Measurements from ENCODE around the gene PPP1R14D. TPM values are rescaled to one million over a fixed set of nuclear protein-coding genes. Genes with fewer than 3 reads are reported as not detected.
A peak's percentile ranks its signal among the peaks of the same experiment; 100 is the strongest.
"Not testable (repeated sequence)": the region's sequence is repeated elsewhere in the genome, so short reads cannot be mapped to it uniquely, and the experiment has no call there.

The PPP1R14D gene, protein sequence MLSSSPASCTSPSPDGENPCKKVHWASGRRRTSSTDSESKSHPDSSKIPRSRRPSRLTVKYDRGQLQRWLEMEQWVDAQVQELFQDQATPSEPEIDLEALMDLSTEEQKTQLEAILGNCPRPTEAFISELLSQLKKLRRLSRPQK
- total RNA-seq, result not detected

DNA sequence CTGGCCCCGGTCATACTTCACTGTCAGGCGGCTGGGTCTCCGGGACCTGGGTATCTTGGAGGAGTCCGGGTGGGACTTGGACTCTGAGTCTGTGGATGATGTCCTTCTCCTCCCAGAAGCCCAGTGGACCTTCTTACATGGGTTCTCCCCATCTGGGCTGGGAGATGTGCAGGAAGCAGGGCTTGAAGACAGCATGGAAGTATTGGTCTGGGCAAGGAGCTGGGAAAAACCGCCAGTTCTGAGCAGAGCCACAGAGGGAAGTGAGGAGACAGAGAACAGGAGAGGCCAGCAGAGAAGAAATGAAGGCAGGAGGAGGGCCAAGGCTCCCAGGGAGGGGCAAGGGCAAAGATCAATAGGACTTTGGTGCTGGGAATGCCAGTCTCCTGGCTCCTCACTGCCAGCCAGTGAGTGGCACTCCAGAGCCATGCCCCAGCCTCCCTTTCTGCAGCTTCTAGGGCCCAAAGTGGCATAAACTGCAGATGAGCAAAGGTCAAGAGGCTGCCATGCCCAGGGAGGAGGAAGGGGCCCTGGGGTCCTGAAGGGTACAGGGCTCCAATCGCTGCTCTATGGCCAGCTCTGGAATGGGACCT is at the start of gene PPP1R14D:
TSS of gene PPP1R14D (minus strand) at position 262 of the 590 bp plus-strand sequence. CDS start at position 195, 67 bp downstream.
- POLR2A ChIA-PET, result interaction anchor here (1.6 kb wide), 1 partner anchor 15 kb away, joined by 4 read pairs; no protein-coding TSS in a partner anchor
- ATAC-seq (ENCODE audit: low read depth) (no peak), DNase-seq (no peak)
- Mint-ChIP-seq H3K27ac (no peak within 1 kb of the TSS), H3K4me3 (no peak within 1 kb of the TSS), H3K9me3 (no peaks in the 10 kb centered on the region), H3K36me3 (no peaks in the 10 kb centered on the region), H3K27me3 (peaks cover 18% of the 10 kb centered on the region), H3K4me1 (peaks cover 2% of the 10 kb centered on the region)

- ATAC-seq (ENCODE audit: low read depth), result no peak
- no peak overlapping the region for H3K4me3 Mint-ChIP-seq
- no peak for DNase-seq
- H3K27me3 Mint-ChIP-seq, result peaks cover 36% of the 10 kb centered on the region
- no peaks in the 10 kb centered on the region for H3K36me3 Mint-ChIP-seq
- peaks cover 15% of the 10 kb centered on the region for H3K4me1 Mint-ChIP-seq
- POLR2A ChIA-PET, result interaction anchor here (0.7 kb wide), 1 partner anchor 17 kb away, joined by 3 read pairs; no protein-coding TSS in a partner anchor
- peaks cover 1% of the 10 kb centered on the region for H3K9me3 Mint-ChIP-seq
- H3K27ac Mint-ChIP-seq, result no peak overlapping the region
Measured at GRCh38 chr15:40877694-40878093, 49.2 kb upstream of the PPP1R14D start.

DNA sequence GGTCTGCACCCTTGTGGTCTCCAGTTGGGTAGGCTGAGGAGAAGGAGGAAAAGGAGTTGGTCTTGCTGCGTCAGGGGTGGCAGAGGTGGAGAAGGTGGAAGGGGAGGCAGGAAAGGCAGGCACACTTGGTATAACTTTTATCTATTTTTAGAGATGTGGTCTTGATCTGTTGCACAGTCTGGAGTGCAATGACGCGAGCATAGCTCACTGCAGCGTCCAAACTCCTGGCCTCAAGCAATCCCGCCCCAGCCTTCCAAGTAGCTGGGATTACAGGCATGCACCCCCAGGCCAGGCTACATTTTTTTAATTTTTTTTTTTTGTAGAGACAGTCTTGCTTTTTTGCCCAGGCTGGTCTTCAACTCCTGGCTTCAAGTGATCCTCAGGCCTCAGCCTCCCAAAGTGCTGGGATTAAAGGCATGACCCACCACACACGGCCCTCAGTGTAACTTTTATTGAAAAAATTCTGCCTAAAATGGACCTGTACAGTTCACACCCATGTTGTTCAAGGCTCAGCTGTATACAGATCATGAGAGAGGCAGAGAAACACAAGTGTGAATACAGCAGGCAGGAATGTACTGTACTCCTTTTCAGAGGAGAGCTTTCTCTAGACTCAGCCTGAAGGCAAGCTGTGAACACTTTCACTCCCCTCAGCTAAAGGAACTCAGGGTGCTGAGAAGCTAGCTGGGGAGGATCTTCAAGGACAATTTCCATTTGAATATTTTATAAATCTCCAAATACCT is 47.7 kb upstream of the PPP1R14D start:
- no peak overlapping the region for H3K27ac Mint-ChIP-seq

DNA sequence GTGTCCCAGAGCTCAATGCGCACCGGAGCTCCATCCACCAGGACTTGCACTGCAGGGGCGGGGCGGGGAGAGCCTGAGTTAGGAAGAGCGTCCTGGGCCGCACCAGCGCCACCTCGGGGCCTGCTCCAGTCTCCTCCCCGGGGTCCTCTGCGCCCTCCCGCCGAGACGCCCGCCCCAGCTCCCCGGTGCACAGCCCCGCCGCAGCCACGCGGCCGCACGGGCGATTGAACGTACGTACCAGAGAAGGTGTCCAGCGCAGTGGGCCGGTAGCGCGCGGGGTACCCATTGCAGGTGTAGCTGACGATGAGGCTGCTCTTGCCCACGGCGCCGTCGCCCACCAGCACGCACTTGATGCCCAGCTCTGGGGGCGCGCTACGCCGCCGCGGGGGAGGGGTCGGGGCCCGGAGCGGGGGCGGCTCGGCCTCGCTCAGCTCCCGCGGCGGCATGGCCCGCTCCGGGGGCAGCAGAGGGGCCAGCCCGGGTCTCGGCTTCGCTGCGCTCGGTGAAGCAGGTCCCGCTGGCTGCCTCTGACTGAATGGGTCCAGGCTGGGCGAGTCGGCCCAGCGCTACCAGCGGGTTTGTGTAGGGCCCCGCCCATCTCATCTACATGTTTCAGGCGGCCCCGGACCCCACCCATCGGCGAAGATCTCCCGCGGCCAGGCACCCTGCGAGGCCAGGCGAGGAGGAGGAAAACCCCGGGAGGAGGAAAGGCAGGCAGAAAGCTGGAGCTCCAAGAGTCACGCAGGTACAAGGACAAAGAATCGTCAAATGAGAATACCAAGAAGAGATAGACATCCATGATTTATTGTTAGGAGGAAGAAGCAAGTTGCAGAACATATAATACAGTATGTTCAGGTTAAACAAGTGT is 45.4 kb upstream of the PPP1R14D start, which contains the start of gene RHOV:
TSS of gene RHOV (minus strand) at position 541 of the 868 bp plus-strand sequence. CDS start at position 446, 95 bp downstream.
- Mint-ChIP-seq H3K27ac (no peak within 1 kb of the TSS), H3K4me1 (peaks cover 13% of the 10 kb centered on the region), H3K9me3 (no peaks in the 10 kb centered on the region), H3K27me3 (peaks cover 35% of the 10 kb centered on the region), H3K36me3 (no peaks in the 10 kb centered on the region), H3K4me3 (peak within 1 kb of the TSS; percentile 80)
- POLR2A ChIA-PET, result interaction anchor here (0.6 to 1.6 kb wide), 3 partner anchors 10 to 129 kb away, joined by 3 to 10 read pairs (median 8); no protein-coding TSS in a partner anchor
- peak; percentile 75 for ATAC-seq (ENCODE audit: low read depth)
- DNase-seq, result peak; percentile 63

More for the DNA sequence above, 47.7 kb upstream of the PPP1R14D start:
- Mint-ChIP-seq H3K4me3 (no peak overlapping the region), H3K9me3 (no peaks in the 10 kb centered on the region), H3K36me3 (no peaks in the 10 kb centered on the region), H3K4me1 (peaks cover 19% of the 10 kb centered on the region), H3K27me3 (peaks cover 38% of the 10 kb centered on the region)
- POLR2A ChIA-PET, result no interaction called here
- no peak for DNase-seq
- ATAC-seq (ENCODE audit: low read depth), result no peak

DNA sequence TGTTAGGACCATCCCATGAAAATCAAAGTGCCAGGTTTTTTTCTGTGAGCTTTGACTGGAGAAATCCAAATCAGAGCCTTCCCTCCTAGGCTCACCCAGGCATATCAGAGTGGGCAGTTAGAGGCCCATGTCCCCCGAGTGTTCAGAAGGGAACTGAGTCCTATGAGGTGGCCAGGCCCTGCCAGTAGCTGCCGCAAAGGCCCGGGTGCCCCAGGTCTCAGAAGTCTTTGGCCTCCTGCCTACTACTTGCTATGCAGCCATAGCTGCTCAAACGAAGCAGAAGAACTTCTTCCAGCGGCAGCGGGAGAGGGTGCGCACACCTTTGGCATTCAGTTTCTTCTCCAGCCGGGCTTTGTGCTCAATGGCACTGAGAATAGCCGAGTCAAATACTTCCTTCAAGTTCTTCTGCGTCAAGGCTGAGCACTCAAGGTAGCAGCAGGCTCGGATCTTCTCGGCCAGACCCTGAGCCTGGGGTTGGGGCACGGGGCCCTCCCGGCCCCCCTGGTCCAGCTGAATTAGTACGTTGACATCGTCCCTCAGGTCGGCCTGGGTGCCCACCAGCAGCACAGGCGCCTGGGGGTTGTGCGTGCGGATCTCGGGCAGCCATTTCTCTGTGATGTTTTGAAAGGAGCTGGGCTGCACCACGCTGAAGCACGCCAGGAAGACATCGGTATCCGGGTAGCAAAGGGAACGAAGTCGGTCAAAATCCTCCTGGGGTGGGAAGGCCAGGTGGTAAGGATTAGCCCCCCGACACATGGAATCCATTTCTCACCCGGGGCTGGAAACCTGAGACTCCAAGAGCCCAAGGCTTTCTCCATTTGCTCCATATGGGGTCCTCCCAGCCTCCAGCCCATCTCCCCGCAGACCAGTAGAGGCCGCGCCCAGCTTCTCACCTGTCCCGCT is 44.5 kb upstream of the PPP1R14D start:
- H3K27me3 Mint-ChIP-seq, result peaks cover 35% of the 10 kb centered on the region

GRCh38 chr15:40871749-40872617 is 43.5 kb upstream of the PPP1R14D start:
- DNase-seq (no peak), ATAC-seq (ENCODE audit: low read depth) (no peak)
- H3K4me1 Mint-ChIP-seq, result peaks cover 9% of the 10 kb centered on the region
- POLR2A ChIA-PET, result interaction anchor here (2.2 kb wide), 1 partner anchor 22 kb away, joined by 7 read pairs; the partner anchor contains the start of gene VPS18
- peaks cover 36% of the 10 kb centered on the region for H3K27me3 Mint-ChIP-seq
- peak overlapping the region; percentile 22 for H3K4me3 Mint-ChIP-seq
- H3K9me3 Mint-ChIP-seq, result no peaks in the 10 kb centered on the region
- H3K27ac Mint-ChIP-seq, result no peak overlapping the region
- H3K36me3 Mint-ChIP-seq, result no peaks in the 10 kb centered on the region

More for the DNA sequence above, 44.5 kb upstream of the PPP1R14D start:
- Mint-ChIP-seq H3K9me3 (no peaks in the 10 kb centered on the region), H3K4me3 (peak overlapping the region; percentile 70), H3K27ac (no peak overlapping the region), H3K4me1 (peaks cover 9% of the 10 kb centered on the region), H3K36me3 (no peaks in the 10 kb centered on the region)
- ATAC-seq (ENCODE audit: low read depth), result no peak
- DNase-seq, result no peak
- POLR2A ChIA-PET, result interaction anchor here (0.6 to 2.2 kb wide), 4 partner anchors 11 to 128 kb away, joined by 3 to 10 read pairs (median 8); partner anchors contain the start of gene VPS18

GRCh38 chr15:40870716-40871115 is 42.2 kb upstream of the PPP1R14D start:
- POLR2A ChIA-PET, result interaction anchor here (2.2 kb wide), 1 partner anchor 23 kb away, joined by 7 read pairs; the partner anchor contains the start of gene VPS18
- Mint-ChIP-seq H3K27ac (no peak overlapping the region), H3K4me1 (peaks cover 9% of the 10 kb centered on the region), H3K4me3 (no peak overlapping the region), H3K27me3 (peaks cover 29% of the 10 kb centered on the region), H3K9me3 (no peaks in the 10 kb centered on the region), H3K36me3 (no peaks in the 10 kb centered on the region)
- DNase-seq (no peak), ATAC-seq (ENCODE audit: low read depth) (no peak)

DNA sequence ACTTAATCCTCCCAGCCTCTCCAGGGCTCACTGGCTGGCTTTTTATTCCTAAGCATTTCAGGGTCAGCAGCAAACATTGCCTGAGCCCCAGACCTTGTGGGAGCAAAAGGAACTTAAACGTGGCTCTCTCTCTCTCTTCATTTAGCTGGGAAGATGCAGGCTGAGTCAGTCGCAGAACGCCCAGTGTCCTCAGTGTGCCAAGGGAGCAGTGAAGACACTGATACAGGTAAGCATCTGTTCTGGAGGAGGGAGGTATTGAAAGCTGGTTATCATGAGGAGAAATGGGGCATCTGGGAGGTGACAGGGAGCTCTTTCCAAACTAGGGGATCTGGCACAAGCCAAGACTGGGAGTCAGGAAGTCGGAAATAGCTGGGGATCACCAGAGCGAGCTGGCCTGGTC is 41.2 kb upstream of the PPP1R14D start:
- no peak overlapping the region for H3K4me3 Mint-ChIP-seq

DNA sequence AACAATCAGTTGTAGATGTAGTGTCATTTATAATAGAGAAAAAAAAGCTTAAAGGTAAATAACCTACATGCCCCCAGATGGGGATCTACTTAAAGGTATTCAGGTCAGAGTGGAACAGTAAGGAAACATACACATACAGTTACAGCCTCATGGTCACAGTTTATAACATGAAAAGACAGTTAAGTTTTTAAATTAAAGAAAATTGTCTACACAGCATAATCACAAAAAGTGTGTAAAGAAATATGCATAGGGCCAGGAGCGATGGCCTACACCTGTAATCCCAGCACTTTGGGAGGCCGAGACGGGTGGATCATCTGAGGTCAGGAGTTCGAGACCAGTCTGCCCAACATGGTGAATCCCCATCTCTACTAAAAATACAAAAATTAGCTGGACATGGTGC is 38.7 kb upstream of the PPP1R14D start:
- no peak overlapping the region for H3K4me3 Mint-ChIP-seq
- H3K27ac Mint-ChIP-seq, result no peak overlapping the region
- no peak for DNase-seq
- no peaks in the 10 kb centered on the region for H3K36me3 Mint-ChIP-seq
- H3K27me3 Mint-ChIP-seq, result peaks cover 8% of the 10 kb centered on the region
- H3K9me3 Mint-ChIP-seq, result no peaks in the 10 kb centered on the region
- no peak for ATAC-seq (ENCODE audit: low read depth)
- H3K4me1 Mint-ChIP-seq, result no peaks in the 10 kb centered on the region
- POLR2A ChIA-PET, result no interaction called here

More for the DNA sequence above, 41.2 kb upstream of the PPP1R14D start:
- Mint-ChIP-seq H3K27me3 (peaks cover 25% of the 10 kb centered on the region), H3K4me1 (peaks cover 9% of the 10 kb centered on the region), H3K27ac (no peak overlapping the region), H3K9me3 (no peaks in the 10 kb centered on the region), H3K36me3 (no peaks in the 10 kb centered on the region)
- POLR2A ChIA-PET, result no interaction called here
- no peak for DNase-seq
- no peak for ATAC-seq (ENCODE audit: low read depth)

DNA sequence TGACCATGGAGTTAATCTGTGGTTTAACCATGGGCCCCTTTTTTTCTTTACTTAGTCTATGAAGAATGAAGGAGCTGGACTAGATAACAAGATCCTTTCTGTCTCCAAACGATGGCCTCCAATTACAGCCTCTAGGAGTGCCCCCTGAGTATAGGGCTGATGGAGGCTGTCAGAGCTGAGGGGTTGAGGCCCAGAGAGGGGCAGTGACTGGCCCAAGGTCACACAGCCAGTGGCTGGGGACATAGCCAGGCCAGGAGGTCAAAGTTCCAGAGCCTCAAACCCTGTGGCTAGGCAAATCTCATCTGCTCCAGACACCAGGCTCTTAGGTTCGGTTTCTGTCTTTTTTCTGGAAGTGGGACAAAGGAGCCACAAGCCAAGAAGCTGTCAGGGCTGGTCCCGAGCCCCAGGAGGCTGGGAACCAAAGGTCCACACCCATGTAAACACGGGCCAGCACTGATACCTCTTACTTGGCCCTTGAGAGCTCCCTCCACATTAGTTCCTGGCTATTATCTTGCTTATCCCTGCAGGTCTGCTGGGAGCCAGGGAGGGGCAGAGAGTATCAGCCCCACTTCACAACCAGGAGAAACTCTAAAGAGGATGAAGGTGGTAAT is 35.3 kb upstream of the PPP1R14D start:
- peaks cover 8% of the 10 kb centered on the region for H3K4me1 Mint-ChIP-seq
- DNase-seq (no peak), ATAC-seq (ENCODE audit: low read depth) (no peak)
- H3K36me3 Mint-ChIP-seq, result no peaks in the 10 kb centered on the region
- H3K27me3 Mint-ChIP-seq, result peaks cover 15% of the 10 kb centered on the region
- no peak overlapping the region for H3K27ac Mint-ChIP-seq
- no peak overlapping the region for H3K4me3 Mint-ChIP-seq
- no peaks in the 10 kb centered on the region for H3K9me3 Mint-ChIP-seq
- POLR2A ChIA-PET, result interaction anchor here (1.2 kb wide), 1 partner anchor 22 kb away, joined by 3 read pairs; no protein-coding TSS in a partner anchor

GRCh38 chr15:40861147-40861546 is 32.6 kb upstream of the PPP1R14D start:
- ATAC-seq (ENCODE audit: low read depth); H3K27ac Mint-ChIP-seq; H3K9me3 Mint-ChIP-seq; DNase-seq; H3K36me3 Mint-ChIP-seq; H3K4me3 Mint-ChIP-seq; POLR2A ChIA-PET: not testable (repeated sequence)
- peaks cover 15% of the 10 kb centered on the region for H3K4me1 Mint-ChIP-seq
- H3K27me3 Mint-ChIP-seq, result peaks cover 10% of the 10 kb centered on the region

All from activated naive CD8-positive, alpha-beta T cell treated with anti-CD3 and anti-CD28 coated beads, Interleukin-2, amount 10 ng/mL, durations not matched to agents 7 days and 5 days (primary cell).